ENCODE data around the gene SNX7.

The SNX7 gene

GRCh38 chr1:98705591-98705990 is 44.1 kb downstream of the SNX7 start (continued):
- TF ChIP-seq CSRNP3 (CRISPR knock-in tag; IDR thresholded peaks at IDR 0.05) = no peak

- TF ChIP-seq, protein P1, sequence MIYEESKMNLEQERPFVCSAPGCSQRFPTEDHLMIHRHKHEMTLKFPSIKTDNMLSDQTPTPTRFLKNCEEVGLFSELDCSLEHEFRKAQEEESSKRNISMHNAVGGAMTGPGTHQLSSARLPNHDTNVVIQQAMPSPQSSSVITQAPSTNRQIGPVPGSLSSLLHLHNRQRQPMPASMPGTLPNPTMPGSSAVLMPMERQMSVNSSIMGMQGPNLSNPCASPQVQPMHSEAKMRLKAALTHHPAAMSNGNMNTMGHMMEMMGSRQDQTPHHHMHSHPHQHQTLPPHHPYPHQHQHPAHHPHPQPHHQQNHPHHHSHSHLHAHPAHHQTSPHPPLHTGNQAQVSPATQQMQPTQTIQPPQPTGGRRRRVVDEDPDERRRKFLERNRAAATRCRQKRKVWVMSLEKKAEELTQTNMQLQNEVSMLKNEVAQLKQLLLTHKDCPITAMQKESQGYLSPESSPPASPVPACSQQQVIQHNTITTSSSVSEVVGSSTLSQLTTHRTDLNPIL (CRISPR knock-in tag; IDR thresholded peaks at IDR 0.05; ENCODE audit: low read depth) = no peak
- no peak for TF ChIP-seq PPARA (CRISPR knock-in tag; IDR thresholded peaks at IDR 0.05; ENCODE audit: borderline replicate concordance)
- no peak for TF ChIP-seq TSHZ2 (CRISPR knock-in tag; IDR thresholded peaks at IDR 0.05)
- TF ChIP-seq ZFP30 (CRISPR knock-in tag; IDR thresholded peaks at IDR 0.05) = no peak
- no peak for TF ChIP-seq TCF4 (CRISPR knock-in tag; IDR thresholded peaks at IDR 0.05; ENCODE audit: borderline replicate concordance)
- TF ChIP-seq PATZ1 (CRISPR knock-in tag; IDR thresholded peaks at IDR 0.05; ENCODE audit: borderline replicate concordance) = no peak
- no peak for TF ChIP-seq TOX (CRISPR knock-in tag; IDR thresholded peaks at IDR 0.05; ENCODE audit: borderline replicate concordance)
- TF ChIP-seq ZNF70 (CRISPR knock-in tag; IDR thresholded peaks at IDR 0.05) = no peak
- TF ChIP-seq SNAI2 (CRISPR knock-in tag; IDR thresholded peaks at IDR 0.05) = no peak
- TF ChIP-seq ESRRG (CRISPR knock-in tag; IDR thresholded peaks at IDR 0.05) = no peak
- TF ChIP-seq ZFP3 (CRISPR knock-in tag; IDR thresholded peaks at IDR 0.05) = no peak
- no peak for TF ChIP-seq POU6F1 (CRISPR knock-in tag; IDR thresholded peaks at IDR 0.05; ENCODE audit: borderline replicate concordance, low read depth)
- no peak for TF ChIP-seq RARB (CRISPR knock-in tag; IDR thresholded peaks at IDR 0.05)
- no peak for TF ChIP-seq BACH2 (CRISPR knock-in tag; IDR thresholded peaks at IDR 0.05; ENCODE audit: borderline replicate concordance)
- TF ChIP-seq ARNTL (CRISPR knock-in tag; IDR thresholded peaks at IDR 0.05; ENCODE audit: borderline replicate concordance, low read depth) = no peak
- ATAC-seq = peak; percentile 20; the same call in 1 of the 3 replicates
Measured at GRCh38 chr1:98706173-98706843, 44.8 kb downstream of the SNX7 start.

GRCh38 chr1:98707556-98707955 is 46.0 kb downstream of the SNX7 start:
- ATAC-seq = no peak
- TF ChIP-seq GLIS3 (CRISPR knock-in tag; IDR thresholded peaks at IDR 0.05) (no peak), CSRNP3 (CRISPR knock-in tag; IDR thresholded peaks at IDR 0.05) (no peak), RARB (CRISPR knock-in tag; IDR thresholded peaks at IDR 0.05) (no peak)
